Type B pancreatic cell (in vitro differentiated cells): ENCODE results near the gene CARS2. TPM values are rescaled to one million over a fixed set of nuclear protein-coding genes. Genes with fewer than 3 reads are reported as not detected.
"Not testable (repeated sequence)": the region's sequence is repeated elsewhere in the genome, so short reads cannot be mapped to it uniquely, and the experiment has no call there.

Experiments used
- DNase-seq: peaks from one replicate; pipeline ENCODE4 v3.0.0; 2021; ENCODE audit warnings: mixed read lengths; ENCODE audit not compliant: unreplicated experiment; ENCODE audit errors: extremely low spot score
- H3K27ac Mint-ChIP-seq: 2 replicates; pipeline ENCODE4 v1.8.0; 2021; ENCODE audit warnings: mild to moderate bottlenecking, mixed read lengths
- H3K27me3 Mint-ChIP-seq: 2 replicates; pipeline ENCODE4 v1.8.0; 2021; ENCODE audit warnings: mixed read lengths
- H3K36me3 Mint-ChIP-seq: 2 replicates; pipeline ENCODE4 v1.8.0; 2021; ENCODE audit warnings: mixed read lengths
- H3K4me1 Mint-ChIP-seq: one replicate; pipeline ENCODE4 v1.8.0; 2021; ENCODE audit warnings: mixed read lengths; ENCODE audit not compliant: unreplicated experiment
- H3K4me3 Mint-ChIP-seq: 2 replicates; pipeline ENCODE4 v1.8.0; 2021; ENCODE audit warnings: mild to moderate bottlenecking, mixed read lengths
- H3K9me3 Mint-ChIP-seq: 2 replicates; pipeline ENCODE4 v1.8.0; 2021; ENCODE audit warnings: mixed read lengths
- total RNA-seq: library from RNA; stranded (reverse); gene quantifications from 2 replicates; pipeline ENCODE4 v1.2.1, GENCODE V29; 2021; ENCODE audit warnings: low replicate concordance
- TF ChIP-seq, protein P1 (sequence below): fragments of 200-600 bp; sonication (generic); conservative IDR thresholded peaks from 2 replicates; pipeline ENCODE4 v1.5.0; 2021; ENCODE audit warnings: antibody characterized with exemption, mild to moderate bottlenecking

The CARS2 gene
- total RNA-seq, 1 donor from 2014 or later: 73.4 TPM

DNA sequence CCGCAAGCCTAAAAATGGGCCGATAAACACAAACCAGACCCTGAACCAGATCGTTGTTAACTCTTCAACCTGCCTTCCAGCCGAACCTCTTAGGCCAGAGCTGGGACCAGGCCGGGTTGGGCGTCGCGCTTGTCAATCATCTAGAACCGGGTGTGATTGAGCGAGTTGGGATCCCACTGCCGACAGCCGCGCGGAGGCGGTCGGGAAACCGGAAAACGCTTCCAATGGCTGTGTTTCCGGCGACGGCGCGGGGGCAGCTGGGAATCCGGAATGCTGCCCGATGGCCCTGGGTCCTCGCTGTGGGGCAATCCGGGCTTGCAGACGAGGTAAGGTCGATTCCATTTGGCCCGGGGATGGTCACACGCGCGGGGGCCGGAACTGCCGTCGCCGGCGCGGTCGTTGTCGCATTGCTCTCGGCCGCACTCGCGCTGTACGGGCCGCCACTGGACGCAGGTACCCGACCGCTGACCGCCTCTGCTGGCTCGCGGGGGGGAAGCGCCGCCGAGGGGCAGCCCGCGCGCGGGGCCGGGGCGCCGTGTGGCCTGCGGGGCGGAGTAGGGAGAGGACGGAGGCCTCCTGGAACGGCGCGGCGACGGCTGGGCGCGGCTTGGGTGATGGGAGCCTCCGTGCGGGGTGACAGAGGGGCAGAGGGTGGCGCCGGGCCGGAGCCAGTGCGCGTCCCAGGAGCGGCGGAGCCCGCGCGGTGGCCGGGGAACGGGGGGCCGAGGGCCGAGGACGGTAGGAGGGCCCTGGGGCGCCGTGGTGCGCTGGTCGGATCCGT, 90.4 kb downstream of the CARS2 start, which contains the start of gene NAXD:
NAXD (plus strand) TSS at position 224 of the 781 bp plus-strand sequence; CDS start at position 281, 57 bp downstream.
- H3K4me1 Mint-ChIP-seq: peaks cover 23% of the 10 kb centered on the region
- H3K27me3 Mint-ChIP-seq: no peaks in the 10 kb centered on the region
- peaks cover 3% of the 10 kb centered on the region for H3K9me3 Mint-ChIP-seq
- peak within 1 kb of the TSS; percentile 88 for H3K4me3 Mint-ChIP-seq
- peaks cover 4% of the 10 kb centered on the region for H3K36me3 Mint-ChIP-seq
- DNase-seq: peak; percentile 84
- TF ChIP-seq, protein P1, sequence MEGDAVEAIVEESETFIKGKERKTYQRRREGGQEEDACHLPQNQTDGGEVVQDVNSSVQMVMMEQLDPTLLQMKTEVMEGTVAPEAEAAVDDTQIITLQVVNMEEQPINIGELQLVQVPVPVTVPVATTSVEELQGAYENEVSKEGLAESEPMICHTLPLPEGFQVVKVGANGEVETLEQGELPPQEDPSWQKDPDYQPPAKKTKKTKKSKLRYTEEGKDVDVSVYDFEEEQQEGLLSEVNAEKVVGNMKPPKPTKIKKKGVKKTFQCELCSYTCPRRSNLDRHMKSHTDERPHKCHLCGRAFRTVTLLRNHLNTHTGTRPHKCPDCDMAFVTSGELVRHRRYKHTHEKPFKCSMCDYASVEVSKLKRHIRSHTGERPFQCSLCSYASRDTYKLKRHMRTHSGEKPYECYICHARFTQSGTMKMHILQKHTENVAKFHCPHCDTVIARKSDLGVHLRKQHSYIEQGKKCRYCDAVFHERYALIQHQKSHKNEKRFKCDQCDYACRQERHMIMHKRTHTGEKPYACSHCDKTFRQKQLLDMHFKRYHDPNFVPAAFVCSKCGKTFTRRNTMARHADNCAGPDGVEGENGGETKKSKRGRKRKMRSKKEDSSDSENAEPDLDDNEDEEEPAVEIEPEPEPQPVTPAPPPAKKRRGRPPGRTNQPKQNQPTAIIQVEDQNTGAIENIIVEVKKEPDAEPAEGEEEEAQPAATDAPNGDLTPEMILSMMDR: no peak
- peak within 1 kb of the TSS; percentile 93 for H3K27ac Mint-ChIP-seq

DNA sequence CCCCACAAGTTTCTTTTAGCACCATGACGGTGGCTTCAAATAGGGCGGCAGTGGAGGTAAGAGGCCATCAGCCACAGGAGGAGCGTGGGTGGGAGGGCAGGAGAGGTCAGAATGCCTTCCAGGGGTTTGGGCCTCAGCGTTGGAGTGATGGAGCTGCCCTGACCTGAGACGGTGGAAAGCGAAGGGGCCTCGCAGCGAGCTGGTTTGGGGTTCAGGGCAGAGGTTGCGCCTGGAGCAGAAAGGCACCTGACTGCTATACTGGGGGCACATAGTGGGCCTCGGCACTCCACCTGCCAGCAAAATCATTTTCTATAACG, 91.0 kb downstream of the CARS2 start:
- peak overlapping the region; percentile 88 for H3K4me3 Mint-ChIP-seq
- peaks cover 3% of the 10 kb centered on the region for H3K9me3 Mint-ChIP-seq
- TF ChIP-seq, protein P1: no peak
- H3K27ac Mint-ChIP-seq: peak overlapping the region; percentile 93
- peaks cover 4% of the 10 kb centered on the region for H3K36me3 Mint-ChIP-seq
- peaks cover 28% of the 10 kb centered on the region for H3K4me1 Mint-ChIP-seq
- H3K27me3 Mint-ChIP-seq: no peaks in the 10 kb centered on the region
- no peak for DNase-seq

DNA sequence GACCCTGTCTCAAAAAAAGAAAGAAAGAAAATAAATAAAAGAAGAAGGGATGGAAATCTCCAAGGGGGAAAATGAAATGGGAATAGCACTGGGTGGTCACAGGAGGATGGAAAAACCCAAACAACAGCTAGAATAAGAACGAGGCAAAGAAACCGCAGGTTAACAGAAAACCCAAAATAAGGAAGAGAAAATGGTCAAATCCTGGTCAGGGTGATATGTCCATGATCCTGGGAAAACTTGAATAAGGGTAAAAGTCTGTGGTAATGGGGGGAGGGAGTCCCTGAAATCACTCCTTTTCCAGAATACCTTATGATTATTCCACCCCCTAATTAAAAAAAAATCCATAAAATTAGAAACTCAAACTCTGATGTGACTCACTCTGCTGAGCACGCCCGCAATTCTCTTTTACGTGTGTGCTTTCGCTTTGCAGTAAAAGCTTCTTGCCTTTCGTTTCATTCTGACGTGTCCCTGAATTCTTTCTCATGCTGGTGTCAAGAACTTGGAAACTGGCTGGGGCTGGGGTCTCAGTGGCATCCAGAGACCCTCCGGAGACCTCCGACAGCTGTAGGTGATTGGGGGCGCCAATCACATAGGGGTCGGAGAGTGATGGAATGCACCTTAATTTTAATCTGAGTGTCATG, 94.8 kb downstream of the CARS2 start:
- Mint-ChIP-seq H3K27ac (peak overlapping the region; percentile 78), H3K36me3 (peaks cover 9% of the 10 kb centered on the region), H3K27me3 (no peaks in the 10 kb centered on the region), H3K4me1 (peaks cover 15% of the 10 kb centered on the region), H3K4me3 (no peak overlapping the region), H3K9me3 (peaks cover 3% of the 10 kb centered on the region)
- DNase-seq: no peak
- TF ChIP-seq, protein P1: no peak

DNA sequence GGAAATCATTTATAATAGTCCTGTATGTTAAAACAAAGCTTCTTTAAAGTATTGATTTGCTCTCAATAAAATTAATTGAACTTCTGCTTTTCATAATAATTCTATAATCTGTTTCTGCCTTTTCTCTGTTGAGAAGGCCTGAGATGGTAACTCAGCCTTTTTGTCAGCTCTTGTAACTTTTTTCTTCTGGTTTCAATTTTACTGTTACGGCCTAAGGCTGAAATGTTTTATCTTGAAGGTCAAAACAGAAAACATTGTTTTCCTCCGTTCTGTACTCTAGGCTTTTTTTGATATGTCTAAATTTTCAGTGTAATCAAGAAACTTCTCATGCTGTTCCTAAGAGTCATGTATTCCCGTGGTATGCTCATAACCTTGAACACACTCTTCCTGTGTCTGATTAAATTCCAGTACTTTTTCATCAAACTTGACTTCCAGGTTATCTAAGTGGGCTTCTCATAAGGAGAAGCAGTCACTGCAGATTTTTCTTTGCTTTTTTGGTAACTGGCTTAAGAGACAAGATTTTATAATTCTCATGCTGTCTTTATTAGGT, 98.2 kb downstream of the CARS2 start:
- no peak overlapping the region for H3K4me3 Mint-ChIP-seq
- H3K4me1 Mint-ChIP-seq: peaks cover 11% of the 10 kb centered on the region
- no peaks in the 10 kb centered on the region for H3K9me3 Mint-ChIP-seq
- peak overlapping the region; percentile 42 for H3K27ac Mint-ChIP-seq
- DNase-seq: no peak
- peaks cover 4% of the 10 kb centered on the region for H3K36me3 Mint-ChIP-seq
- TF ChIP-seq, protein P1: no peak
- no peaks in the 10 kb centered on the region for H3K27me3 Mint-ChIP-seq

DNA sequence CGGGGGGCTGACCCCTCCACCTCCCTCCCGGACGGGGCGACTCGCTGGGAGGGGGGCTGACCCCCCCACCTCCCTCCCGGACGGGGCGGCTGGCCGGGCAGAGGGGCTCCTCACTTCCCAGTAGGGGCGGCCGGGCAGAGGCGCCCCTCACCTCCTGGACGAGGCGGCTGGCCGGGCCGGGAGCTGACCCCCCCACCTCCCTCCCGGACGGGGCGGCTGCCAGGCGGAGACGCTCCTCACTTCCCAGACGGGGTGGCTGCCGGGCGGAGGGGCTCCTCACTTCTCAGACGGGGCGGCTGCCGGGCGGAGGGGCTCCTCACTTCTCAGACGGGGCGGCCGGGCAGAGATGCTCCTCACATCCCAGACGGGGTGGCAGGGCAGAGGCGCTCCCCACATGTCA, 99.6 kb downstream of the CARS2 start:
- H3K9me3 Mint-ChIP-seq, H3K27me3 Mint-ChIP-seq, H3K27ac Mint-ChIP-seq, DNase-seq, H3K36me3 Mint-ChIP-seq, H3K4me3 Mint-ChIP-seq: not testable (repeated sequence)
- H3K4me1 Mint-ChIP-seq: peaks cover 15% of the 10 kb centered on the region

DNA sequence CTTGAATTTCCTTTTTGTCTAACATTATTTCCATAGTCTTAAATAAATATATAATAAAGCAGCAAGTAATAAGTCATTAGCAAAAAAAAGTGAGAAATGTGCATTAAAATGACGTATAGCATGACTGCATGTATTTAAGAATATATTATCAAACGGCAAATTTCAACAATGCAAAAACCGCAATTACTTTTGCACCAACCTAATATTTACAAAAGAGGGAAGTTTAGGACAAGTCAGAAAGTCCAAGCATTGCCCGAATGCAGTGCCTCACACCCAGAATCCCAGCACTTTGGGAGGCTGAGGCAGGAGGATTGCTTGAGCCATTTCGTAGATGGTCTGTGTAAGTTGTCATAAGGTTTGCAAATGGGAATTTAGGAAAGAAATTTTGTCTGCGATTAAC, 100.8 kb downstream of the CARS2 start:
- H3K27me3 Mint-ChIP-seq: no peaks in the 10 kb centered on the region
- DNase-seq: no peak
- H3K27ac Mint-ChIP-seq: no peak overlapping the region
- H3K9me3 Mint-ChIP-seq: no peaks in the 10 kb centered on the region
- H3K4me1 Mint-ChIP-seq: peaks cover 17% of the 10 kb centered on the region
- TF ChIP-seq, protein P1: no peak
- H3K36me3 Mint-ChIP-seq: peaks cover 4% of the 10 kb centered on the region
- no peak overlapping the region for H3K4me3 Mint-ChIP-seq
